Measurements from ENCODE around the gene EXD2. TPM values are rescaled to one million over a fixed set of nuclear protein-coding genes. Genes with fewer than 3 reads are reported as not detected.

Gene EXD2
- total and polyA plus RNA-seq, 10 of the 15 experiments (the other 5 are each of a cell fraction or from before 2014, with no cell fraction given) = 1.0 to 12.4 (median 4.6) TPM

- WGBS (ENCODE audit: insufficient coverage, insufficient replicate concordance, low lambda C conversion rate, missing lambda C conversion rate) = 99% methylated on average over 7 of the region's 7 CpGs
- DNase-seq (ENCODE audit: low read depth, low spot score) (no peak), ATAC-seq (no peak), FAIRE-seq (no peak)
- CTCF ChIA-PET = interaction anchor here (1.3 kb wide), 1 partner anchor 77 kb away, joined by 5 read pairs; no protein-coding TSS in a partner anchor
- no TSS peak for BruUV-seq (replicated peaks)
- in situ Hi-C loops (cut with MboI) = no loop called here
- Histone ChIP-seq H3K9ac (ENCODE audit: control insufficient read depth, insufficient read depth, low read length) (no peak overlapping the region), H3K27ac (ENCODE audit: control insufficient read depth, insufficient read depth) (no peak overlapping the region), H2AFZ (ENCODE audit: control insufficient read depth, low read depth, low read length) (no peak overlapping the region), H4K20me1 (ENCODE audit: control insufficient read depth, insufficient read depth) (no peaks in the 10 kb centered on the region), H3K36me3 (ENCODE audit: control insufficient read depth in 2 of 2, insufficient read depth in 2 of 2, low read length in 1 of 2) (no peaks in the 10 kb centered on the region), H3K4me1 (ENCODE audit: control insufficient read depth, insufficient read depth, low read length) (peaks cover 5% of the 10 kb centered on the region; the same call in 1 of the 2 replicates), H3K4me3 (no peak overlapping the region), H3K79me2 (ENCODE audit: control insufficient read depth, insufficient read depth, low read length) (no peaks in the 10 kb centered on the region), H3K4me2 (ENCODE audit: control insufficient read depth, insufficient read depth) (no peak overlapping the region), H3K27me3 (replicated peaks in 1 of 2; ENCODE audit: control insufficient read depth in 2 of 2, insufficient read depth in 2 of 2, low read length in 1 of 2) (no peaks in the 10 kb centered on the region), H3K9me3 (replicated peaks; ENCODE audit: control insufficient read depth, insufficient read depth, low read length) (no peaks in the 10 kb centered on the region)
- RAD21 ChIA-PET (ENCODE audit: unreplicated experiment) = no interaction called here
- SMC1A ChIA-PET (ENCODE audit: uncharacterized antibody, unreplicated experiment) = interaction anchor here (1.3 to 1.4 kb wide), 2 partner anchors 10 to 39 kb away, joined by 3 to 4 read pairs; no protein-coding TSS in a partner anchor
- no peak for TF ChIP-seq ZNF622 (IDR thresholded peaks at IDR 0.05)
- no peak for TF ChIP-seq IRF3 (IDR thresholded peaks at IDR 0.05)
- no peak for TF ChIP-seq POU2F2 (IDR thresholded peaks at IDR 0.05; ENCODE audit: borderline replicate concordance, low read depth, low read length)
- no peak for TF ChIP-seq ZZZ3 (IDR thresholded peaks at IDR 0.05; ENCODE audit: control insufficient read depth, insufficient read length, low read depth)
- no peak for TF ChIP-seq CHD2 (IDR thresholded peaks at IDR 0.05; ENCODE audit: borderline replicate concordance, low read depth, low read length)
- TF ChIP-seq POLR2AphosphoS2 (IDR thresholded peaks at IDR 0.05; ENCODE audit: low read depth, low read length) = no peak
- no peak for TF ChIP-seq FOXM1 (IDR thresholded peaks at IDR 0.05; ENCODE audit: low read depth, low read length)
- TF ChIP-seq CBX5 (IDR thresholded peaks at IDR 0.05; ENCODE audit: low read depth) = no peak
- TF ChIP-seq STAT1 (conservative IDR thresholded peaks at IDR 0.05) = no peak
- POLR2A ChIA-PET = no interaction called here
- intact Hi-C loops (cut with micrococcal nuclease; ENCODE audit: unreplicated experiment) = no loop called here
Observed at GRCh38 chr14:69207435-69208041, 16.2 kb downstream of the EXD2 start.
